Measurements from ENCODE around the gene RNF31.
"Not testable (repeated sequence)": the region's sequence is repeated elsewhere in the genome, so short reads cannot be mapped to it uniquely, and the experiment has no call there.

Gene RNF31

DNA sequence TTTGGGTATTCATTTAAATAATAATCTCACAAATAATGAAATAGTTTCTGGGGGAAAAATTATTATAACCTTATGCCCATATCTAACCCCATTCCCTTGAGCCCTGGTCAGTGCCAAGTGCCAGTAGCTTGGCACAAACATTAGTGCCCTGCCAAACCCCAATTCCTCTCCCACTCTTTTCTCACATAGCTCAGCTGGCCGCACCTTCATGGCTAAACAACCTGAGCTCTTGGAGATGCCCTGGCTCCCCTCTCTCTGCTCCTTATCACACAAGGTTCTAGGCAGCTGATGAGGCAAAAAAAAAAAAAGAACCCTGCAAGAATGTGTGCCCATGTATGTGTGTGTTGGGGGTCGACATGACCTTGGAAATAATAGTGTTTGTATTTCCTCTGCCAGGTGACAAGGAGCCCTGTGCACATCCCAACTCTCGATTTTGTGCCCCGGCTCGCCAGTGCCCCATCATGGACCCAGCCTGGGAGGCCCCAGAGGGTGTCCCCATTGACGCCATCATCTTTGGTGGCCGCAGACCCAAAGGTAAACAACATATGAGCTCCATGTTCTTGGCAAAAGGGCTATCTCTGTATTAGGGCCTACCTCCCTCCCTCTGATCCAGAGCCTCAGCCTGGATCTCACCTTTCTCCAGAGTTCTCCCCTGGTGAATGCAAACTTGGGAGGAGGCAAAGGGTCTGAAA is 44.8 kb upstream of the RNF31 start:
- TF ChIP-seq, protein P1, sequence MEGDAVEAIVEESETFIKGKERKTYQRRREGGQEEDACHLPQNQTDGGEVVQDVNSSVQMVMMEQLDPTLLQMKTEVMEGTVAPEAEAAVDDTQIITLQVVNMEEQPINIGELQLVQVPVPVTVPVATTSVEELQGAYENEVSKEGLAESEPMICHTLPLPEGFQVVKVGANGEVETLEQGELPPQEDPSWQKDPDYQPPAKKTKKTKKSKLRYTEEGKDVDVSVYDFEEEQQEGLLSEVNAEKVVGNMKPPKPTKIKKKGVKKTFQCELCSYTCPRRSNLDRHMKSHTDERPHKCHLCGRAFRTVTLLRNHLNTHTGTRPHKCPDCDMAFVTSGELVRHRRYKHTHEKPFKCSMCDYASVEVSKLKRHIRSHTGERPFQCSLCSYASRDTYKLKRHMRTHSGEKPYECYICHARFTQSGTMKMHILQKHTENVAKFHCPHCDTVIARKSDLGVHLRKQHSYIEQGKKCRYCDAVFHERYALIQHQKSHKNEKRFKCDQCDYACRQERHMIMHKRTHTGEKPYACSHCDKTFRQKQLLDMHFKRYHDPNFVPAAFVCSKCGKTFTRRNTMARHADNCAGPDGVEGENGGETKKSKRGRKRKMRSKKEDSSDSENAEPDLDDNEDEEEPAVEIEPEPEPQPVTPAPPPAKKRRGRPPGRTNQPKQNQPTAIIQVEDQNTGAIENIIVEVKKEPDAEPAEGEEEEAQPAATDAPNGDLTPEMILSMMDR (IDR thresholded peaks at IDR 0.05; ENCODE audit: borderline replicate concordance, control extremely low read depth, extremely low read depth, insufficient read depth, missing control alignments) = no peak
- DNase-seq (ENCODE audit: low spot score) = no peak
- in situ Hi-C loops (cut with MboI; ENCODE audit: low sequenced_read_pairs, unreplicated experiment) = no loop called here

DNA sequence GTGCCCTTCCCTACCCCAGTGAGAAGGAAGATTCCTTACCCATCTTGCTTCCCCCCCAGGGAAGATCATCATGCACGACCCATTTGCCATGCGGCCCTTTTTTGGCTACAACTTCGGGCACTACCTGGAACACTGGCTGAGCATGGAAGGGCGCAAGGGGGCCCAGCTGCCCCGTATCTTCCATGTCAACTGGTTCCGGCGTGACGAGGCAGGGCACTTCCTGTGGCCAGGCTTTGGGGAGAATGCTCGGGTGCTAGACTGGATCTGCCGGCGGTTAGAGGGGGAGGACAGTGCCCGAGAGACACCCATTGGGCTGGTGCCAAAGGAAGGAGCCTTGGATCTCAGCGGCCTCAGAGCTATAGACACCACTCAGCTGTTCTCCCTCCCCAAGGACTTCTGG is 43.8 kb upstream of the RNF31 start:
- TF ChIP-seq, protein P1 (IDR thresholded peaks at IDR 0.05; ENCODE audit: borderline replicate concordance, control extremely low read depth, extremely low read depth, insufficient read depth, missing control alignments) = no peak
- no peak for DNase-seq (ENCODE audit: low spot score)
- in situ Hi-C loops (cut with MboI; ENCODE audit: low sequenced_read_pairs, unreplicated experiment) = no loop called here

DNA sequence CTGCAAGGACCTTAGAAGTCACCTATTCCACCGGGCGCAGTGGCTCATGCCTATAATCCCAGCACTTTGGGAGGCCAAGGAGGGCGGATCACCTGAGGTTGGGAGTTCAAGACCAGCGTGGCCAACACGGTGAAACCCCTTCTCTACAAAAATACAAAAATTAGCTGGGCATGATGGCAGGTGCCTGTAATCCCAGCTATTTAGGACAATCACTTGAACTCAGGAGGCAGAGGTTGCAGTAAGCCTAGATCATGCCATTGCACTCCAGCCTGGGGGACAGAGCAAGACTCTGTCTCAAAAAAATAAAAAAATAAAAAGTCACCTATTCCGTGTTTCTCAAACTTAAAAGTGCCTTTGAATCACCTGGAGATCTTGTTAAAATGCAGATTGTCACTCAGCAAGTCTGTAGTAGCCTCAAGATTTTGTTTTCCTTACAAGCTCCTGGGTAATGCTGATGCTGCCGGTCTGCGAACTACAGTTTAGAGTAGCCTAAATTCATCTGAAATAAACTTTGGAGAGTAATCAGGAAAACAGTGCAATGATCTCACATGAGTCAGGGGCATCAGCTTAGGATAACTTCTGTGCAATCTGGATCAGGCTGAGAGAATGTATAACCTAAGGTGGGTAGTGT is 41.6 kb upstream of the RNF31 start:
- DNase-seq (ENCODE audit: low spot score); in situ Hi-C loops (cut with MboI; ENCODE audit: low sequenced_read_pairs, unreplicated experiment): not testable (repeated sequence)

DNA sequence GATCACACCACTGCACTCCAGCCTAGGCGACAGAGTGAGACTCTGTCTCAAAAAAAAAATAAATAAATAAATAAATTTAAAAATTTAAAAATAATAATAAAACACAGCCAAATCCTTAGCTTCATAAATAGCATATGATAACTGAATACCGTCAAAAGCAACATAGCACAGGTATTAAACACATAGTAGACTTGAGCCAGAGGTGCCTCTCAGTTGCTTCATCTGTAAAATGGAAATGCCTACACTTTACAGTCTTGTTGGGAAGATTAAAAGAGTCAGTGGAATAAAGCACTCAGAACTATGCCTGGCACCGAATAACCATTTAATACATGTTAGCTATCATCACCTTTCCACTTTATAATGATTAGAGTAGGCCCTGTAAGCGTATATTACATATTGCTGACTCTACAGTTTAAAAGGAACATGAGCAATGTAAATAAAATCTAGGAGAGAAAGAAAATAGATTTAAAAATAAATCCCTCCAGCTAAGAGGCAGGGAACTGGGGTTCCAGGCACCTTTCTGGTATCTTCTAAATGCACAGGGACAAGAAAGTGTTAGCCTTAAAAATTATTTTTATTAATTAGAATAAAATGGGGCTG is 40.5 kb upstream of the RNF31 start:
- in situ Hi-C loops (cut with MboI; ENCODE audit: low sequenced_read_pairs, unreplicated experiment) = no loop called here
- TF ChIP-seq, protein P1 (IDR thresholded peaks at IDR 0.05; ENCODE audit: borderline replicate concordance, control extremely low read depth, extremely low read depth, insufficient read depth, missing control alignments) = no peak

DNA sequence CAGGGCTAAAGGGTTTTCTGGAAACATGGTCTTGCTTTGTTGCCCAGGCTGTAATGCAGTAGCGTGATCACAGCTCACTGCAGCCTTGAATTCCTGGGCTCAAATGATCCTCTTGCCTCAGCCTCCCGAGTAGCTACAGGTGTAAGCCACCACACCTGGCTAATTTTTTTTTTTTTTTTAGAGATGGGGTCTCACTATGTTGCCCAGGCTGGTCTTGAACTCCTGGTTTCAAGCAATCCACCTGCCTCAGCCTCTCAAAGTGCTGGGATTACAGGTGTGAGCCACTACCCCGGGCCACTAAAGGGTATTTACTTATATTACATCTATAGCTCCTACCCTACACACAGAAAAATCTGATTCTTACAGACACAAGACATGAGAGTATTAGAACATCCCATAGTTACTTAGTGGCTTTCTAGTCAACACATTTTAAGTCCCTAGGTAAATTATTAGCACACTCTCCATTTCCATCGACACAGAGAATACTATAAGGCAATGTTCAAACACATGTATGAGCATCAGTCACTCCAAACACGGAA is 38.9 kb upstream of the RNF31 start:
- in situ Hi-C loops (cut with MboI; ENCODE audit: low sequenced_read_pairs, unreplicated experiment) = no loop called here
- TF ChIP-seq, protein P1 (IDR thresholded peaks at IDR 0.05; ENCODE audit: borderline replicate concordance, control extremely low read depth, extremely low read depth, insufficient read depth, missing control alignments) = no peak
- no peak for DNase-seq (ENCODE audit: low spot score)

More for the DNA sequence above, 40.5 kb upstream of the RNF31 start:
- no peak for DNase-seq (ENCODE audit: low spot score)

DNA sequence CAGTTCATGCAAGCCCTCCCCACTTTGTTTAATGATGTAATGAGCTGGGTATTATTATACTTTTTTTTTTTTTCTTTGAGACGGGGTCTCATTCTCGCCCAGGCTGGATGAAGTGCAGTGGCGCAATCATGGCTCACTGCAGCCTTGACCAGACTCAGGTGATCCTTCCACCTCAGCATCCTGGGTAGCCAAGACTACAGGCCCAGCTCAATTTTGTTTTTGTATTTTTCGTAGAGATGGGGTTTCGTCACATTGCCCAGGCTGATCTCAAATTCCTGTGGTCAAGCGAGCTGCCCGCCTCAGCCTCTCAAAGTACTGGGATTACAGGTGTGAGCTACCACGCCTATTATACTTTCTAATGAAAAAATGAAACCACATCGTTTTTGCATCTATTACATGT is 37.2 kb upstream of the RNF31 start:
- in situ Hi-C loops (cut with MboI; ENCODE audit: low sequenced_read_pairs, unreplicated experiment) = no loop called here

More for the DNA sequence above, 37.2 kb upstream of the RNF31 start:
- DNase-seq (ENCODE audit: low spot score) = no peak
- TF ChIP-seq, protein P1 (IDR thresholded peaks at IDR 0.05; ENCODE audit: borderline replicate concordance, control extremely low read depth, extremely low read depth, insufficient read depth, missing control alignments) = no peak
